ENCODE data around the gene CHAD.

The CHAD gene

GRCh38 chr17:50428831-50429424 lies 39.8 kb downstream of the CHAD start:
- no peak for TF ChIP-seq EGR1 (IDR thresholded peaks at IDR 0.05)
- no peak for TF ChIP-seq CEBPB (IDR thresholded peaks at IDR 0.05)
- TF ChIP-seq FOXM1 (IDR thresholded peaks at IDR 0.05; ENCODE audit: borderline replicate concordance, low read depth), result no peak
- TF ChIP-seq YY1 (IDR thresholded peaks at IDR 0.05; ENCODE audit: low read depth), result no peak
- no peak for TF ChIP-seq ZBTB7A (IDR thresholded peaks at IDR 0.05; ENCODE audit: low read depth)
- TF ChIP-seq USF1 (IDR thresholded peaks at IDR 0.05), result no peak
- no peak for TF ChIP-seq CREB1 (IDR thresholded peaks at IDR 0.05; ENCODE audit: low read depth)
- no peak for TF ChIP-seq NFIC (IDR thresholded peaks at IDR 0.05)
- TF ChIP-seq TAF1 (IDR thresholded peaks at IDR 0.05; ENCODE audit: low read depth), result no peak
- no peak for TF ChIP-seq MAX (IDR thresholded peaks at IDR 0.05)
- TF ChIP-seq REST (IDR thresholded peaks at IDR 0.05; ENCODE audit: low read depth), result no peak
- no peak for TF ChIP-seq EP300 (IDR thresholded peaks at IDR 0.05; ENCODE audit: borderline replicate concordance)
- TF ChIP-seq RAD21 (IDR thresholded peaks at IDR 0.05; ENCODE audit: low read depth), result no peak
- TF ChIP-seq TCF12 (IDR thresholded peaks at IDR 0.05; ENCODE audit: low read depth), result no peak
- TF ChIP-seq TEAD4 (IDR thresholded peaks at IDR 0.05), result no peak

- no peak for TF ChIP-seq NFIC (IDR thresholded peaks at IDR 0.05)
- no peak for TF ChIP-seq CREB1 (IDR thresholded peaks at IDR 0.05; ENCODE audit: low read depth)
- TF ChIP-seq ZBTB7A (IDR thresholded peaks at IDR 0.05; ENCODE audit: low read depth), result no peak
- TF ChIP-seq TAF1 (IDR thresholded peaks at IDR 0.05; ENCODE audit: low read depth), result no peak
- no peak for TF ChIP-seq EGR1 (IDR thresholded peaks at IDR 0.05)
- no peak for TF ChIP-seq REST (IDR thresholded peaks at IDR 0.05; ENCODE audit: low read depth)
- no peak for TF ChIP-seq RAD21 (IDR thresholded peaks at IDR 0.05; ENCODE audit: low read depth)
- no peak for TF ChIP-seq EP300 (IDR thresholded peaks at IDR 0.05; ENCODE audit: borderline replicate concordance)
These were observed 41.6 kb downstream of the CHAD start for GRCh38 chr17:50426814-50427787.

GRCh38 chr17:50426472-50426782 lies 42.3 kb downstream of the CHAD start:
- TF ChIP-seq RAD21 (IDR thresholded peaks at IDR 0.05; ENCODE audit: low read depth) (no peak), CEBPB (IDR thresholded peaks at IDR 0.05) (no peak), MAX (IDR thresholded peaks at IDR 0.05) (no peak)

- TF ChIP-seq MAX (IDR thresholded peaks at IDR 0.05) (peak; percentile 54), CEBPB (IDR thresholded peaks at IDR 0.05) (no peak), RAD21 (IDR thresholded peaks at IDR 0.05; ENCODE audit: low read depth) (no peak), TEAD4 (IDR thresholded peaks at IDR 0.05) (no peak), NFIC (IDR thresholded peaks at IDR 0.05) (peak; percentile 75), REST (IDR thresholded peaks at IDR 0.05; ENCODE audit: low read depth) (no peak), USF1 (IDR thresholded peaks at IDR 0.05) (peak; percentile 86), TCF12 (IDR thresholded peaks at IDR 0.05; ENCODE audit: low read depth) (no peak), TAF1 (IDR thresholded peaks at IDR 0.05; ENCODE audit: low read depth) (peak; percentile 63; the same call in 1 of the 2 replicates), YY1 (IDR thresholded peaks at IDR 0.05; ENCODE audit: low read depth) (peak; percentile 65; the same call in 1 of the 2 replicates), ZBTB7A (IDR thresholded peaks at IDR 0.05; ENCODE audit: low read depth) (no peak), FOXM1 (IDR thresholded peaks at IDR 0.05; ENCODE audit: borderline replicate concordance, low read depth) (no peak), EP300 (IDR thresholded peaks at IDR 0.05; ENCODE audit: borderline replicate concordance) (no peak), EGR1 (IDR thresholded peaks at IDR 0.05) (no peak), CREB1 (IDR thresholded peaks at IDR 0.05; ENCODE audit: low read depth) (no peak)
These were observed 42.8 kb downstream of the CHAD start, which contains the start of gene ACSF2 for GRCh38 chr17:50425682-50426471. ACSF2 (plus strand) TSS chr17:50426218; CDS start chr17:50426262, 44 bp downstream.
